OCI-M2 (cell line): ENCODE results near the gene PARD3B.
A peak's percentile ranks its signal among the peaks of the same experiment; 100 is the strongest.

Experiments used
- DNase-seq: peaks from one replicate; lab custom pipeline; 2025; ENCODE audit not compliant: unreplicated experiment; lab: John Stamatoyannopoulos, UW

PARD3B gene

GRCh38 chr2:204654669-204655068 is 109.4 kb downstream of the PARD3B start:
- no peak for DNase-seq

DNA sequence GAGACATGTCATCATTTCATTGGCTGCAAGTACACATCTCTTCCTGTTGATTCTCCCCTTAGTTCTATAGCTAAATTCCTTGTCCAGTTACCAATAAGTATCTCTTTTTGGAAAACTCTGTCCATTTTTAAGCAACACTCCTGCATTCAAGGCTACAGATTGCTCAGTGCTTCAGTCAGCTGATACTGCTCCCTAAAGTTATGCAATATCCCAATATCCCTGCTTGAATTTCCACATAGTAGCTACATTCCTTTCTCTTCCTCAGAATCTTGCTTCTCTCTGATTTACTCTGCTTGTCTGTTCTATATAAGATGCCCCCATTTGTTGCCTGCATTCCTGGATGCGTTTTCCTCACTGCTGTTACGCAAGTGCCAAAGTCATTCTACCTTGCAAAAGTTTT is 109.8 kb downstream of the PARD3B start:
- no peak for DNase-seq

GRCh38 chr2:204655626-204656025 is 110.4 kb downstream of the PARD3B start:
- DNase-seq, result no peak

- no peak for DNase-seq
Observed at GRCh38 chr2:204657024-204657423, 111.7 kb downstream of the PARD3B start.

DNA sequence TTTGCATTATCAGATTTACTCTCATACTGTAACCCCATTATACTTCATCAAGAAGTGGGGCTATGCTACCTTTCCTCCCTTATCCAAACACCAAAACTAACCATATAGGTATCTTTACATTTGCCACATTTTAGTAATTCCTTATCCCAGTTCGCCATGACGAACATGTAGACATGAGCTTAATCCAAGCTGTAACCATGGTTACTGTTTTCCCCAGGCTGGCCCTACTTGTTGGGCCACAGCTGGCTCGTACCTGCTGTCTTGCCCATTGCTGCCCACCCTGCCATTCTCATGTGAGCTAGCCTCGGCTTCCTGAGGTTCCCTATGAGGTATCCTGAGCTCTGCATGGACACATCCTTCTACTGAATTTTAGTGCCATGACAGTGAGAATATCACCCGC is 117.7 kb downstream of the PARD3B start:
- DNase-seq, result no peak

GRCh38 chr2:204663816-204664425 is 118.6 kb downstream of the PARD3B start:
- no peak for DNase-seq

DNA sequence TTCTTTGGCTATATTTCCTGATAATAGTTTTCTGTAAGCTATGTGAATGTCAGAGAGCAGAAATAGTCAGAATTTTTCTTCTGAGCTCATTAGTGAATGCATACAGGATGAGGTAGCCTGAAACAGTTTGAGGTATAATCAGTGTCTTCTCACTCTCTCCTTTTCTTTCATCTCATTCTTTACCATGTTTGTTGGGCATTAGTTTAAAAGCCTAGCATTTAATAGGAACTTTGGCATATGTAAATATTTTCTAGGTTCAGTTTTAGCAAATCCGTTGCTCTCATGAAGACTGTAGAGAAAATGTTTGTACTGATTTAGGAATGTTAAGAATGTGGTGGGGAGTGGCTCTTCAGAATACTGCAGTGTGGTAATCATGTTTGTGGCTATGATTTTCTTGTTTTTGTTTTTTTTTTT is 119.4 kb downstream of the PARD3B start:
- DNase-seq, result no peak

DNA sequence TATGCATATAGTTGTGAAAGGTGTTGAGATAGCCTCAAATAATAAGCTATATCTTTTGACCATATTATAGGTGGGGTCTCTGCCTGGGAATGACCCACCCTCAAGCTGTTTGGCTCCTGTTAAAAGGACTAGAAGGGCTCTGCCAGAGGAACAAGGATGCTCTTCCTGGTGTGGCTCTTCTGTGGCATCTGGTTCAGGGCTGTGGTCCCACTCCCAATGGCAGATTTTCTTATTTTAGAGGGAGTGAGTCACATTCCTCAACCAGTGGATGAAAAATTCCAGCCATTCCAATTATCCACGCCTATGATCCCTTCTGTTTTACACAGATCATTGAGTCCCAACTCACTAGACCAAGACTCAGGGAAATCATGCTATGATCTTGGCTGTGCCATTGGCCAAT is 119.9 kb downstream of the PARD3B start:
- DNase-seq, result no peak

- DNase-seq, result no peak
Observed at GRCh38 chr2:204665771-204666170, 120.5 kb downstream of the PARD3B start.

- no peak for DNase-seq
Observed at GRCh38 chr2:204667990-204668389, 122.7 kb downstream of the PARD3B start.

GRCh38 chr2:204669382-204669781 is 124.1 kb downstream of the PARD3B start:
- DNase-seq, result no peak

DNA sequence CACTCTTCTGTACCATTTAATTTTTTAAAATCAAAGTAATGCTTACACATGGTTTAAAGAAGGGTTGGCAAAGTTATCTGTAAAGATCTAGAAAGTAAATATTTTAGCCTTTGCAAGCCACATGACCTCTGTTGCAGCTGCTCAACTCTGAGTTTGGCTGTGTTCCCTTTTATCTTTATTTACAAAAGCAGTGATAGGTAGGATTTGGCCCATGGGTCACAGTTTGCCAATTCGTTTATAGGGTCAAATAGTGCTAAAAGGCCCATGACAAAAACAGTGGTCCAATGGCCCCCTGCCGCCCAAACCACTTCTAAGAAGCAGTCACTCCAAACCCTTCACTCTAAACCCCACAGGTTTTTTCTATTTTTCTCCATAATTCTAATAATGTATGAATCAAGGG is 124.8 kb downstream of the PARD3B start:
- DNase-seq, result no peak

GRCh38 chr2:204670756-204671155 is 125.5 kb downstream of the PARD3B start:
- DNase-seq, result no peak

- DNase-seq, result no peak
Observed at GRCh38 chr2:204672772-204673171, 127.5 kb downstream of the PARD3B start.

DNA sequence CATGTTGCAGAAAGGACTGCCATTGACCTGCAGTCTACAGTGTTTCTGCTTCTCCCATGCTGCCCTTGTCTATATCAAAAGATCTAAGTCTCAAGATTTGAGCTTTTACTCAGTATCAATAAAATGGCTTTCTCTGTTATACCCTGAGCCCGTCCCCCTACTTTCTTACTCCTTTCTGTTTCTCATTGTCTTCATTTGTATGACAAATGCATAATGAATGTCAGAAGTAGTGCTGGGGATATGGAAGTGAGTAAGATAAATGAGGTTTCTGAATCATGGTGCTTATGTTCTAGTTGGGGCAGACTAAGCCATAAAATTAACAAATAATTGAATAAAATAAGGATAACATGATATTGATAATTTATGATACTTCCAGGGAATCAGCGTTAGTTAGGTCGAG is 128.6 kb downstream of the PARD3B start:
- DNase-seq, result no peak

- no peak for DNase-seq
Observed at GRCh38 chr2:204678031-204678430, 132.8 kb downstream of the PARD3B start.

- DNase-seq, result no peak
Observed at GRCh38 chr2:204680576-204680975, 135.3 kb downstream of the PARD3B start.

- no peak for DNase-seq
Observed at GRCh38 chr2:204681412-204681811, 136.1 kb downstream of the PARD3B start.

DNA sequence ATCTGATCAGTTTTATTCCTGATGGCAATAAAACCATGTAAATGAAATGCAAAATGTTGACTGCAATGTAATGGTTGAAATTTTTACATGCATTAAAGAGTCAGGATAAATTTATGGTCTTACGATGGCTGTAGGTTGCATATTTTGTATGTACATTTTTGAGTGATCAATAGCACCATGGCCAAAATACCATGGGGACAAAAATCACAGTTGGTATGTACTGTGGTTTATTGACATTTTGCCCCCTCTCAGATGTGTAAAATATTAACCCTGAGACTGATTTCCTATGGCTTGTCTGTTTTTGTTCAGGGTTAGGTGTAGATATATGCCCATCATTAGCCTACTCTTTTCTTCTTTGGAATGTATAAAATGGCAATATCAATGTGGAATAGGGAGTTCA is 138.1 kb downstream of the PARD3B start:
- DNase-seq, result no peak

- DNase-seq, result no peak
Observed at GRCh38 chr2:204686406-204686805, 141.1 kb downstream of the PARD3B start.

GRCh38 chr2:204687776-204688175 is 142.5 kb downstream of the PARD3B start:
- DNase-seq, result no peak

DNA sequence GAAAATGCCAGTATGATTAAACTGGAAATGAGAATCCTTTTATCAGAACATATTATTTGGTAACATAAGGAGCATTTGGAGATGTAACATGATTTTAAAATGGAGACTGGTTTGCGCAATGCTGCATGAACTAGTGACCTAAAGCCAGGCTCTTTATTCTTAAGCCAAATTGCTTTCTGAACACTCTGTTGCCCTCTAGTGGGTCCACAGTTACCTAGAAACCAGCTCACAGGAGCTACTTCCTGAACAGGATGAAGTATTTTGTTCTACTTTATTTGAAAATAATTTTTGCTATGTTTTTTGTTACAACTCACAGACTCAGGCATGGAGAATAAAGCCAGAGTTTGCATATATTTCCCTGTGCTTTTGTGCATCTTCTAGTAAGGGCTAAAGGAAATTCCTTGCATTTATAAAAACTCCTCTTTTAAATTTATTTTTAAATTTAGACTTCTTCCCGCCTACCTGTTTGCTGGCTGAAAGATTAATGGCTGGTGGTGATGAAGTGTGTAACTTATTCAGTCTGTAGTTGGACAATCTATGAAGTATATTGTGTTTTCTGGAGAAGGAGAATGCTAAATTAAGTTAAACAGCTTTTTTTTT is 146.7 kb downstream of the PARD3B start:
- DNase-seq, result peak; percentile 18

GRCh38 chr2:204692790-204693189 is 147.5 kb downstream of the PARD3B start:
- DNase-seq, result no peak
